GM23248 (cell line): ENCODE data around the gene ZCCHC4. TPM values are rescaled to one million over a fixed set of nuclear protein-coding genes. Genes with fewer than 3 reads are reported as not detected.

ENCODE experiments used
- DNase-seq: peaks from one replicate; pipeline ENCODE4 v3.0.0-alpha.2; 2015
- H2AFZ ChIP-seq: fragments of 200-600 bp; sonication (generic); 2 replicates; pipeline ENCODE4 v1.6.1; 2016; ENCODE audit warnings: antibody characterized with exemption
- H3F3A ChIP-seq: fragments of 200-600 bp; sonication (generic); 2 replicates; pipeline ENCODE4 v1.6.1; 2016; ENCODE audit warnings: mild to moderate bottlenecking, antibody characterized with exemption, mixed run types; ENCODE audit not compliant: insufficient read depth
- H3K27ac ChIP-seq: fragments of 200-600 bp; sonication (generic); 2 replicates; pipeline ENCODE4 v1.5.1; 2016; ENCODE audit warnings: mild to moderate bottlenecking
- H3K27me3 ChIP-seq: fragments of 200-600 bp; sonication (generic); replicated peaks from 2 replicates; pipeline ENCODE4 v1.6.1; 2016; ENCODE audit warnings: mild to moderate bottlenecking; ENCODE audit not compliant: insufficient read depth
- H3K36me3 ChIP-seq: fragments of 200-600 bp; sonication (generic); 2 replicates; pipeline ENCODE4 v1.6.1; 2016; ENCODE audit warnings: low read depth, mild to moderate bottlenecking
- H3K4me1 ChIP-seq: fragments of 200-600 bp; sonication (generic); 2 replicates; pipeline ENCODE4 v1.6.1; 2016; ENCODE audit warnings: mild to moderate bottlenecking; ENCODE audit not compliant: insufficient read depth
- H3K4me2 ChIP-seq: fragments of 200-600 bp; sonication (generic); one replicate; pipeline ENCODE4 v1.6.1; 2016; ENCODE audit warnings: mild to moderate bottlenecking; ENCODE audit not compliant: unreplicated experiment
- H3K4me3 ChIP-seq: fragments of 200-600 bp; sonication (generic); 2 replicates; pipeline ENCODE4 v1.5.1; 2016; ENCODE audit warnings: mild to moderate bottlenecking
- H3K79me2 ChIP-seq: fragments of 200-600 bp; sonication (generic); 2 replicates; pipeline ENCODE4 v1.6.1; 2016; ENCODE audit warnings: mild to moderate bottlenecking; ENCODE audit not compliant: insufficient read depth
- H3K9ac ChIP-seq: fragments of 200-600 bp; sonication (generic); 2 replicates; pipeline ENCODE4 v1.6.1; 2016; ENCODE audit warnings: mild to moderate bottlenecking
- H3K9me2 ChIP-seq: fragments of 200-600 bp; sonication (generic); 2 replicates; pipeline ENCODE4 v1.6.1; 2016; ENCODE audit warnings: mixed run types, mild to moderate bottlenecking, moderate library complexity; ENCODE audit not compliant: insufficient read depth
- H3K9me3 ChIP-seq: fragments of 200-600 bp; sonication (generic); one replicate; pipeline ENCODE4 v1.6.1; 2017; ENCODE audit warnings: low read depth
- H4K20me1 ChIP-seq: fragments of 200-600 bp; sonication (generic); 2 replicates; pipeline ENCODE4 v1.6.0; 2016; ENCODE audit not compliant: insufficient read depth
- EZH2 ChIP-seq: fragments of 200-600 bp; sonication (generic); IDR thresholded peaks from 2 replicates; pipeline ENCODE4 v1.6.1; 2018; ENCODE audit warnings: antibody characterized with exemption, mild to moderate bottlenecking; ENCODE audit not compliant: insufficient read depth, poor library complexity, severe bottlenecking
- EZH2phosphoT487 ChIP-seq: fragments of 200-600 bp; sonication (generic); IDR thresholded peaks from 2 replicates; pipeline ENCODE4 v1.6.1; 2018; ENCODE audit warnings: antibody characterized with exemption, moderate library complexity, mild to moderate bottlenecking, low read depth; ENCODE audit not compliant: insufficient read depth
- WGBS, 2 experiments: methylation state at CpG; one replicate each; pipeline ENCODE4 v1.1.6; 2015 to 2017; ENCODE audit warnings: low lambda C conversion rate in 2 of 2, low coverage in 1 of 2; ENCODE audit errors: missing lambda C conversion rate in 2 of 2; 5-methylcytosine and 5-hydroxymethylcytosine counted together
- in situ Hi-C: fragments of 300-500 bp; cut with MboI; formaldehyde crosslinking; loops from 2 replicates; pipeline ENCODE4 v1.15.0; 2020
- polyA plus RNA-seq: library from polyadenylated mRNA; unstranded; fragments of >200 nt; fragmentation: Nextera tagmentation; extraction: Ambion mirVana; gene quantifications from 2 replicates; pipeline ENCODE4 v1.2.1, GENCODE V29; 2016
- total RNA-seq: library from RNA; depleted of rRNA; stranded (reverse); fragments of >200 nt; shearing (Covaris generic); gene quantifications from 2 replicates; pipeline ENCODE4 v1.2.3, GENCODE V29; 2014; rRNA removed

ZCCHC4 gene
- 13.2 and 13.3 TPM in 2 replicates for total RNA-seq
- 8.8 and 9.5 TPM in 2 replicates for polyA plus RNA-seq

GRCh38 chr4:25312496-25313200 is at the start of gene ZCCHC4:
Gene ZCCHC4 (plus strand): TSS chr4:25312774. CDS start chr4:25312810, 36 bp downstream.
- H3K4me1 ChIP-seq, result peaks cover 23% of the 10 kb centered on the region
- in situ Hi-C loops, result no loop called here
- peaks cover 15% of the 10 kb centered on the region for H3K79me2 ChIP-seq
- peak within 1 kb of the TSS; percentile 83 for H3K9ac ChIP-seq
- peaks cover 3% of the 10 kb centered on the region; the same call in 1 of the 2 replicates for H3K36me3 ChIP-seq
- TF ChIP-seq EZH2 (no peak), EZH2phosphoT487 (no peak)
- DNase-seq, result peak; percentile 92
- peak within 1 kb of the TSS; percentile 51 for H3K27ac ChIP-seq
- peaks cover 17% of the 10 kb centered on the region for H3F3A ChIP-seq
- no peaks in the 10 kb centered on the region for H4K20me1 ChIP-seq
- H3K9me2 ChIP-seq, result no peaks in the 10 kb centered on the region
- WGBS, 2 experiments, result 4% methylated on average over 40 of the region's 40 CpGs
- H2AFZ ChIP-seq, result peak within 1 kb of the TSS; percentile 98
- H3K4me2 ChIP-seq, result peak within 1 kb of the TSS; percentile 96
- H3K27me3 ChIP-seq, result no peaks in the 10 kb centered on the region
- peak within 1 kb of the TSS; percentile 97 for H3K4me3 ChIP-seq
- H3K9me3 ChIP-seq, result no peaks in the 10 kb centered on the region

GRCh38 chr4:25271866-25272265 is 40.7 kb upstream of the ZCCHC4 start:
- Histone ChIP-seq H3K9ac (no peak overlapping the region), H3K4me1 (no peaks in the 10 kb centered on the region), H3K36me3 (no peaks in the 10 kb centered on the region), H3K9me2 (no peaks in the 10 kb centered on the region), H3K9me3 (no peaks in the 10 kb centered on the region), H3F3A (no peaks in the 10 kb centered on the region), H4K20me1 (no peaks in the 10 kb centered on the region), H3K79me2 (no peaks in the 10 kb centered on the region), H3K4me3 (no peak overlapping the region), H2AFZ (no peak overlapping the region), H3K4me2 (no peak overlapping the region), H3K27me3 (no peaks in the 10 kb centered on the region), H3K27ac (no peak overlapping the region)
- in situ Hi-C loops, result no loop called here
- WGBS, 2 experiments, result 96 to 97% methylated on average over 3 of the region's 3 CpGs
- no peak for DNase-seq
- TF ChIP-seq EZH2 (no peak), EZH2phosphoT487 (no peak)

- no peak for TF ChIP-seq EZH2phosphoT487
Observed at GRCh38 chr4:25280210-25280609, 32.4 kb upstream of the ZCCHC4 start.

GRCh38 chr4:25283948-25284347 is 28.6 kb upstream of the ZCCHC4 start:
- Histone ChIP-seq H3K27ac (no peak overlapping the region), H3K36me3 (0 out of 2 replicates have a peak, but pooled peaks cover 3% of the 10 kb centered on the region), H3K9me2 (no peaks in the 10 kb centered on the region), H3K9ac (no peak overlapping the region), H3K79me2 (no peaks in the 10 kb centered on the region), H2AFZ (no peak overlapping the region), H3K4me2 (no peak overlapping the region), H3K9me3 (no peaks in the 10 kb centered on the region), H3K4me1 (no peaks in the 10 kb centered on the region), H4K20me1 (no peaks in the 10 kb centered on the region), H3K27me3 (no peaks in the 10 kb centered on the region), H3K4me3 (no peak overlapping the region), H3F3A (no peaks in the 10 kb centered on the region)
- in situ Hi-C loops, result no loop called here
- TF ChIP-seq EZH2 (no peak), EZH2phosphoT487 (no peak)
- 59 to 64% methylated on average over 3 of the region's 3 CpGs for WGBS, 2 experiments
- no peak for DNase-seq

More at GRCh38 chr4:25280210-25280609, 32.4 kb upstream of the ZCCHC4 start:
- Histone ChIP-seq H3K4me2 (no peak overlapping the region), H3K9me3 (no peaks in the 10 kb centered on the region), H3K36me3 (0 out of 2 replicates have a peak, but pooled peaks cover 3% of the 10 kb centered on the region), H3K9me2 (no peaks in the 10 kb centered on the region), H3K79me2 (no peaks in the 10 kb centered on the region), H3K9ac (no peak overlapping the region), H4K20me1 (no peaks in the 10 kb centered on the region), H3K4me1 (no peaks in the 10 kb centered on the region), H3F3A (no peaks in the 10 kb centered on the region), H2AFZ (no peak overlapping the region), H3K4me3 (no peak overlapping the region), H3K27me3 (no peaks in the 10 kb centered on the region), H3K27ac (no peak overlapping the region)
- WGBS, 2 experiments, result 63 to 70% methylated on average over 4 of the region's 4 CpGs
- DNase-seq, result no peak
- in situ Hi-C loops, result no loop called here
